ENCODE data around the gene IARS1.

GRCh38 chr9:92265154-92265553 is 28.3 kb downstream of the IARS1 start:
- TF ChIP-seq USF2 (IDR thresholded peaks at IDR 0.05; ENCODE audit: low read depth, low read length) (no peak), CTCF (conservative IDR thresholded peaks at IDR 0.05; ENCODE audit: low read depth, low read length) (no peak), POLR2A (IDR thresholded peaks at IDR 0.05; ENCODE audit: low read depth, low read length) (no peak), ELK1 (IDR thresholded peaks at IDR 0.05; ENCODE audit: borderline replicate concordance, low read depth, low read length) (no peak), MAZ (IDR thresholded peaks at IDR 0.05; ENCODE audit: borderline replicate concordance, low read depth, low read length) (no peak), SMC3 (IDR thresholded peaks at IDR 0.05; ENCODE audit: low read depth, low read length) (no peak), RAD21 (IDR thresholded peaks at IDR 0.05; ENCODE audit: low read length) (no peak), BHLHE40 (IDR thresholded peaks at IDR 0.05; ENCODE audit: low read depth, low read length) (no peak)
